GM12864 (cell line): ENCODE results near the gene APBA1.

Experiments
- DNase-seq: peaks from one replicate; pipeline ENCODE4 v3.0.0-alpha.2; 2011; ENCODE audit warnings: low read depth
- H3K4me3 ChIP-seq: 2 replicates; pipeline ENCODE4 v1.5.1; 2011; ENCODE audit warnings: mild to moderate bottlenecking, low read depth, low read length, control low read depth
- TF ChIP-seq, protein P1 (sequence below): IDR thresholded peaks from 2 replicates; pipeline ENCODE4 v1.5.1; 2011; ENCODE audit warnings: low read depth, mild to moderate bottlenecking, moderate library complexity, low read length, control low read depth, inconsistent platforms; ENCODE audit errors: missing control alignments

APBA1 gene

DNA sequence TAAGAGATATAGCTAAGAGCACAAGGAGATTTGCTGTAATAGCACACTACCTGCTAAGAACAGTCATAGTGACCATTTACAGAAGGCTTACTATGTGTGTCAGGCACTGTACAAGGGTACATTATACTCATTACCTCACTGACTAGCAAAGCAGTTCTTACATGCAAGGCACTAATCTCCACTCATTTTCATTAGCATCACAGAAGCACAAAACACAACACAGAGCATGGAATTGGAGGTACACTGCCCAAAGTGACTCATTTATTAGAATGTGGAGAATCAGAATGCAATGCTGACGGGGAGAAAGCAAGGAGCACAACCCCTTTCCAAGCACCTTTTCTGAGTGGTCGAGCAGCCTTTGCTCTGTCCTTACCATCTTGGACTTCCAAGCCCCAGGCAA, 177.4 kb downstream of the APBA1 start:
- DNase-seq: no peak
- no peak overlapping the region for H3K4me3 ChIP-seq
- TF ChIP-seq, protein P1, sequence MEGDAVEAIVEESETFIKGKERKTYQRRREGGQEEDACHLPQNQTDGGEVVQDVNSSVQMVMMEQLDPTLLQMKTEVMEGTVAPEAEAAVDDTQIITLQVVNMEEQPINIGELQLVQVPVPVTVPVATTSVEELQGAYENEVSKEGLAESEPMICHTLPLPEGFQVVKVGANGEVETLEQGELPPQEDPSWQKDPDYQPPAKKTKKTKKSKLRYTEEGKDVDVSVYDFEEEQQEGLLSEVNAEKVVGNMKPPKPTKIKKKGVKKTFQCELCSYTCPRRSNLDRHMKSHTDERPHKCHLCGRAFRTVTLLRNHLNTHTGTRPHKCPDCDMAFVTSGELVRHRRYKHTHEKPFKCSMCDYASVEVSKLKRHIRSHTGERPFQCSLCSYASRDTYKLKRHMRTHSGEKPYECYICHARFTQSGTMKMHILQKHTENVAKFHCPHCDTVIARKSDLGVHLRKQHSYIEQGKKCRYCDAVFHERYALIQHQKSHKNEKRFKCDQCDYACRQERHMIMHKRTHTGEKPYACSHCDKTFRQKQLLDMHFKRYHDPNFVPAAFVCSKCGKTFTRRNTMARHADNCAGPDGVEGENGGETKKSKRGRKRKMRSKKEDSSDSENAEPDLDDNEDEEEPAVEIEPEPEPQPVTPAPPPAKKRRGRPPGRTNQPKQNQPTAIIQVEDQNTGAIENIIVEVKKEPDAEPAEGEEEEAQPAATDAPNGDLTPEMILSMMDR: no peak

DNA sequence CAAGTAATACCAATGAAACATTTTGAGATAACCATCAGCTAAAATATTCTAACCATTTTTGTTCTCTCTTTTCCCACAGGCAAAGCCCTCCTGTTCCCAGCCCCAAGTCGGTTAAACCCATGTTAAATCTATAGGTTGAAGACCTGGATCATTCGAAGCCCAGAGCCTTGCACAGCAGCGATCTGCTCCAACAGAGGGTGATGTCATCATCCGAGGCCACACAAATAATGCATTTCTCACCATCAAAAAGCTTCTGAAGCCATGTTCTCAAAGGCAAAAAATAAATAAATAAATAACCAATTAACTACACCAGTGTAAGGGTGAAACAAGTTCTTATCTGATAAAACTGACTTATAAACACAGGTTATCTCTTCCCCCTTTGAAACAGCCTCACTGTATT, 178.0 kb downstream of the APBA1 start:
- TF ChIP-seq, protein P1: no peak

DNA sequence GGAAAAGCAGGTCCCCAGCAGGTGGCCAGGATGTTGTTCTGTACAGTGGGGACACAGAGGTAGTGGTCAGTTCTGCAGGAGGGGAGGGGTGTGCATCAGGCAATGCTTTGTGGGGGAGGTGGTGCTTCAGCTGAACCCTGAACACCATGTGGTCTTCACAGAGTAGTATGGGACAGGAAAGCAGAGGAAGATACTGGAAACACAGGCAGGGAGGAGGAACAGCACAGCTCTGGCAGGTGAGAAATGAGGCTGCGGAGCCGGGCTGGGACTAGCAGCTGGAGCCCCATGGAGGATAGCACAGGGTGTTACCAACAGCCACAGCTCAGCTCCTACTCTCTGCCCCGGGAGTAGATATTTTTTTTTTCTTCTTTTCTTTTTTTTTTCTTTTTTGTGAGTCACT, 185.7 kb downstream of the APBA1 start:
- DNase-seq: no peak
- TF ChIP-seq, protein P1: no peak
- H3K4me3 ChIP-seq: no peak overlapping the region

More for the DNA sequence above, 178.0 kb downstream of the APBA1 start:
- H3K4me3 ChIP-seq: no peak overlapping the region
- no peak for DNase-seq

DNA sequence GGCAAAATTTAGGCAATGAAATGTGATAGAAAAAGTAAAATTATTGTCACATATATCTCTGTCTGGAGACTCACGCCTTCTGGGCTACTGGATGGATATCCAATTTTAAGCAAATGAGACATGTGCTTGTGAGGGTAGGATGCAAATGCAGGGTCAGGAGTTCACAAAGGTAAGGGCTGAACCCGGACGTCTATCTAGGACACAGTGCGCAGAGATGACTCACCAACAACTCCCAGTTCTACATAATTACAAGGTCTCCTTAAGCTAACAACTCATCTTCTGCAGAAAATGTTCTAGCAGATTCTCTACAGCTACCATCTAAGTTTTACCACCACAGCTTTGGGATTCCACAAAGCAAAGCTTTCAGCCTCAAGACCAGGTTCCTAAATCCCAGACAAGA, 186.7 kb downstream of the APBA1 start:
- TF ChIP-seq, protein P1: no peak
- H3K4me3 ChIP-seq: no peak overlapping the region
- no peak for DNase-seq

DNA sequence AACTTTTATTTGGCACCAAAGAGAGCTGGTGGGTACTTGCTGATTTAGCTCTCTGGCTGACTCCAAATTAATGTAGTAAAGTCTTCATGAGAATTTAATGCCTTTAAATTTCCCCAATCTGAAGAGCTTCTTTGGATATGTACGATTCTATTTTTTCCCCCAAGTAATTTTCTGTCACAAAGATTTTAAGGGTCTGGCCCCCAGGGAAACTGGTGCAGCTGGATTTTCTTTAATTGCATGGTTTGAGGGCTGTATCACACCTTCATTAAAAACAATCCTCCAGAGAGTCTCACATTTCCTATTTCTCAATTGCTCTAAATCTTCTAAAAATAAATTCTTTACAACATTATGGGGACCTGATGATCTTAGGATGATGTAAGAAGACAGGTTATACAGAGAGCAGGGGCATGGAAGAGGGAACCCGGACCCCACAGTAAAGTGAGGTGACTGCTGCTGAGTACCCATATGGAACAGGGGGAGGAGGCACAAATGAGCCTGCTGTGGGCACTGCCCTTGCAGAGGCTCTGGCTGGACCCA, 188.2 kb downstream of the APBA1 start:
- no peak overlapping the region for H3K4me3 ChIP-seq
- DNase-seq: no peak
- TF ChIP-seq, protein P1: no peak

DNA sequence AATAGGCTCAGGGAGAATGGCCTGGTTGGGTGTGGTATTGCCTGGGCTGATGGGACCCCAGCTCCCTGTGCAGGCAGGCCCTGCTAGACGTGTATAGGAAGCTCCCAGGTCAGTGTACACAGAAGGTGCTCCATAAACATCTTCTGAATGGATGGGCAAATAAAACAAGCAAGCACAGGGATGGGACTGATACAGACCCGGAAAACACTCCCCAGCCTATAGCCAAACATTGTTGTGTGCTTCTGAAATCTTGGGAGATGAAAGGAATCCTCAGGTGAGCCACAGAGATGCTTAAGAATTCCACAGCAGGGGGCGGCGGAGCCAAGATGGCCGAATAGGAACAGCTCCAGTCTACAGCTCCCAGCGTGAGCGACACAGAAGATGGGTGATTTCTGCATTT, 195.4 kb downstream of the APBA1 start:
- TF ChIP-seq, protein P1: no peak
- no peak overlapping the region for H3K4me3 ChIP-seq
- no peak for DNase-seq

DNA sequence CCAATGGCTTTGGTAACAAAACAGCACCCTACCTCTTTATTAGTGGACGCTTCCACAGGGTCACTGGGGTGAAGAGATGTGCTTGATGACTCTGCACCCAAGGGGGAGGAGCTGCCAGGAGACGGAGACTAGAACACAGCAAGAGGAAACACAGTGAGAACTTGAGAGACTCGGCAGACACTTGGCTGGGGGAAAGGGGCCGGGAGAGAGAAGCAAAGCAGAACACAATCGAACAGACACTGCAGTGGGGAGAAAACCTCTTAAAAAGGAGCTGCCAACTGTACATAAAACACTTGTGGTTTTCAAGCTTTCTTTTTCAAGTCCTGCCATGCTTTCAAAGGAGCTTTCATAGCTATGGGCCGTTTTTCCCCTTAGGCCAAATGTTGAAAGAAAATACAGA, 196.2 kb downstream of the APBA1 start:
- H3K4me3 ChIP-seq: no peak overlapping the region
- no peak for DNase-seq
- TF ChIP-seq, protein P1: no peak
